Activated naive CD8-positive, alpha-beta T cell treated with anti-CD3 and anti-CD28 coated beads, Interleukin-2, amount 50 U/mL, for 24 hours (primary cell): ENCODE data around the gene NRG2.

ENCODE experiments used
- ATAC-seq: fragments of 150-1000 bp; cut with Tn5 transposase; one replicate; pipeline ENCODE4 v1.10.0; 2021
- DNase-seq: peaks from one replicate; pipeline ENCODE4 v3.0.0; 2021
- H3K27ac Mint-ChIP-seq: one replicate; pipeline ENCODE4 v1.8.0; 2021; ENCODE audit warnings: mild to moderate bottlenecking, mixed read lengths
- H3K27me3 Mint-ChIP-seq: one replicate; pipeline ENCODE4 v1.8.0; 2021; ENCODE audit warnings: mixed read lengths
- H3K36me3 Mint-ChIP-seq: one replicate; pipeline ENCODE4 v1.8.0; 2021; ENCODE audit warnings: low read depth, mixed read lengths
- H3K4me1 Mint-ChIP-seq: one replicate; pipeline ENCODE4 v1.8.0; 2021; ENCODE audit warnings: mixed read lengths
- H3K4me3 Mint-ChIP-seq: one replicate; pipeline ENCODE4 v1.8.0; 2021; ENCODE audit warnings: mild to moderate bottlenecking, moderate library complexity, mixed read lengths
- H3K9me3 Mint-ChIP-seq: one replicate; pipeline ENCODE4 v1.8.0; 2021; ENCODE audit warnings: mixed read lengths

The NRG2 gene

GRCh38 chr5:139804800-139805397 is 238.2 kb downstream of the NRG2 start:
- Mint-ChIP-seq H3K9me3 (no peaks in the 10 kb centered on the region), H3K36me3 (no peaks in the 10 kb centered on the region), H3K4me3 (no peak overlapping the region), H3K27me3 (peaks cover 29% of the 10 kb centered on the region), H3K27ac (no peak overlapping the region), H3K4me1 (no peaks in the 10 kb centered on the region)
- DNase-seq (no peak), ATAC-seq (no peak)

DNA sequence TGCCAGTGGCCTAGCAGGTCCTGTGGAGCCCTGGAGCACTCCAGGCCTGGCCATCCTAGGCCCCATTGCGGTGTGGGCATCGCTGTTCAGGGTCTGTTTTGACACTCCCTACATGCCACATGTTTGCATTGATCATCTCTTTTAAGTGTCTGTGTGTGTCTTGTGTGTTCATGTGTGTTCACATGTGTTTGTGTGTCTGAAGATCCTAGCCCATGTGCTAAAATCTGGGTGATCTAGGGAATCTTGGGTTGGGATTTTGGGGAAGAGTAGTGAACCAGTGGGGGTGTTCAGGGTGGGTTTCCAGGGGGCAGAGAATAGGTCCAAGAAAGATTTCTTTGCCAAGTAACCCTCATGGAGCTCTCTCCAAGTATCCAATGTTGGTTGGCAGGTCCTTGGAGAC is 239.1 kb downstream of the NRG2 start:
- ATAC-seq (no peak), DNase-seq (no peak)
- Mint-ChIP-seq H3K36me3 (no peaks in the 10 kb centered on the region), H3K27ac (no peak overlapping the region), H3K4me3 (no peak overlapping the region), H3K9me3 (no peaks in the 10 kb centered on the region), H3K27me3 (peaks cover 38% of the 10 kb centered on the region), H3K4me1 (no peaks in the 10 kb centered on the region)

- Mint-ChIP-seq H3K9me3 (no peaks in the 10 kb centered on the region), H3K4me1 (no peaks in the 10 kb centered on the region), H3K27ac (no peak overlapping the region), H3K36me3 (no peaks in the 10 kb centered on the region), H3K4me3 (no peak overlapping the region), H3K27me3 (peaks cover 60% of the 10 kb centered on the region)
- DNase-seq (no peak), ATAC-seq (no peak)
Observed at GRCh38 chr5:139799359-139799758, 243.7 kb downstream of the NRG2 start.

DNA sequence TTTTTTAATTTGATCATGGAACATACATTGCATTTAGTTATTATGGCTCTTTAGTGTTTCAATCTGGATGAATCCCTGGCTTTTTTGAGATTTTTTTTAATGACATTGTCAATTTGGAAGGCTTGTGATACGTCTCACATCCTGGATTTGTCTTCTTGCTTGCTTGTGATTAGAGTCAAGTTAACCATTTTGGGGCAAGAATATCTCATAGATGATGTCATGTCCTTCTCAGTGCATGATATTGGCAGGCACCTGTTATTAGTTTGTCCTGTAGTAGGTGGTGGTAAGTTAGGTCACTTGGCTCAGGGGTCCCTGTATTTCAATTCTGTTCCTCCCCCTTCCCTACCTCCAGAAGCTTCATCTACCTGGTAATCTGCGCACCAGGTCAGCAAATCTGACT is 244.2 kb downstream of the NRG2 start:
- Mint-ChIP-seq H3K27me3 (peaks cover 64% of the 10 kb centered on the region), H3K4me1 (no peaks in the 10 kb centered on the region), H3K36me3 (no peaks in the 10 kb centered on the region)

GRCh38 chr5:139797856-139798510 is 245.1 kb downstream of the NRG2 start:
- no peaks in the 10 kb centered on the region for H3K9me3 Mint-ChIP-seq
- H3K36me3 Mint-ChIP-seq = no peaks in the 10 kb centered on the region
- no peaks in the 10 kb centered on the region for H3K4me1 Mint-ChIP-seq
- no peak overlapping the region for H3K4me3 Mint-ChIP-seq
- DNase-seq (no peak), ATAC-seq (no peak)
- peaks cover 66% of the 10 kb centered on the region for H3K27me3 Mint-ChIP-seq
- no peak overlapping the region for H3K27ac Mint-ChIP-seq

More for the DNA sequence above, 244.2 kb downstream of the NRG2 start:
- no peak overlapping the region for H3K27ac Mint-ChIP-seq
- no peaks in the 10 kb centered on the region for H3K9me3 Mint-ChIP-seq
- no peak for ATAC-seq
- DNase-seq = no peak
- H3K4me3 Mint-ChIP-seq = no peak overlapping the region

DNA sequence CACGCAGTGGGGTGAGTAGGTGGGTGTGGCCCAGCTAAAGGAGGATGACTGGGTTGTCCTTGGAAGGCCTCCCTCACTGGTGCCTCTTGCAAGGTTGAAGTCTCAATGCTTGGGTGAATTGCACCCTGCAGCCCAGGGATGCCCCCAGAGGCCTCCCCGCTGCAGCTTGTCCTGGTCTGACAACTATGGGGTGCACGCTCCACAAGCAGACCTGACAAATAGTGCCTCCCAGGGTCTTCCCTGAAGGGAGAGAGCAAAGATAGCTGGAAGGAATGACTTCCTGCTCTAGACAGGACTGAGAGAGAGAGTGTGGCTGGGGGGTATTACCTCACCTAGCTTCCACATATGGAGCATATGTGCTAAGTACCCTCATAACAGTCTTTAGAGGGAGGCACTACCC is 245.8 kb downstream of the NRG2 start:
- no peaks in the 10 kb centered on the region for H3K9me3 Mint-ChIP-seq
- DNase-seq (no peak), ATAC-seq (no peak)
- no peak overlapping the region for H3K4me3 Mint-ChIP-seq
- no peaks in the 10 kb centered on the region for H3K4me1 Mint-ChIP-seq
- no peaks in the 10 kb centered on the region for H3K36me3 Mint-ChIP-seq
- H3K27me3 Mint-ChIP-seq = peaks cover 71% of the 10 kb centered on the region
- no peak overlapping the region for H3K27ac Mint-ChIP-seq
